ENCODE results near the gene CCDC3. TPM values are rescaled to one million over a fixed set of nuclear protein-coding genes. Genes with fewer than 3 reads are reported as not detected.
A peak's percentile ranks its signal among the peaks of the same experiment; 100 is the strongest.

The CCDC3 gene
- total RNA-seq, 1 donor: 0.43 TPM

DNA sequence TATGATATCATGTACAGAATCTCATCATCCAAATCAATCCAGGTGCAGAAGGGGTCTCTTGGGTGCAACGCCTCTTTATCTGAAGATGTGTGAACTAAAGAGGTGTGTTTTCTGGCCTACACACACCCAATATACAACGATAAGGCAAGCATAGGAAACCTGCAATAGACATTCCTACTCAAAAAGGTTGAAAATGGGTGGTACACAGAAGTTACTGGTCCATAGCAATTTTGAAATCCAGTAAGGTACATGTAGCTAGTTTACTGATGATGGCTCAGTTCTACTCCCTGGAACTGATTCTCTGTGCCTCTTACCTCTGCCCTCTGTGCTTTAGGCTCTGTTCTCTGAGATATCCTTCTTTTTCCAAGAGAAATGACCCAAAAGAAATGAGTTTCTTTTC lies 22.2 kb upstream of the CCDC3 start:
- TF ChIP-seq, protein P1, sequence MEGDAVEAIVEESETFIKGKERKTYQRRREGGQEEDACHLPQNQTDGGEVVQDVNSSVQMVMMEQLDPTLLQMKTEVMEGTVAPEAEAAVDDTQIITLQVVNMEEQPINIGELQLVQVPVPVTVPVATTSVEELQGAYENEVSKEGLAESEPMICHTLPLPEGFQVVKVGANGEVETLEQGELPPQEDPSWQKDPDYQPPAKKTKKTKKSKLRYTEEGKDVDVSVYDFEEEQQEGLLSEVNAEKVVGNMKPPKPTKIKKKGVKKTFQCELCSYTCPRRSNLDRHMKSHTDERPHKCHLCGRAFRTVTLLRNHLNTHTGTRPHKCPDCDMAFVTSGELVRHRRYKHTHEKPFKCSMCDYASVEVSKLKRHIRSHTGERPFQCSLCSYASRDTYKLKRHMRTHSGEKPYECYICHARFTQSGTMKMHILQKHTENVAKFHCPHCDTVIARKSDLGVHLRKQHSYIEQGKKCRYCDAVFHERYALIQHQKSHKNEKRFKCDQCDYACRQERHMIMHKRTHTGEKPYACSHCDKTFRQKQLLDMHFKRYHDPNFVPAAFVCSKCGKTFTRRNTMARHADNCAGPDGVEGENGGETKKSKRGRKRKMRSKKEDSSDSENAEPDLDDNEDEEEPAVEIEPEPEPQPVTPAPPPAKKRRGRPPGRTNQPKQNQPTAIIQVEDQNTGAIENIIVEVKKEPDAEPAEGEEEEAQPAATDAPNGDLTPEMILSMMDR (IDR thresholded peaks at IDR 0.05; ENCODE audit: insufficient read depth, low read depth, low read length): no peak
- DNase-seq (ENCODE audit: low read depth): no peak
- no peak overlapping the region for H3K4me3 ChIP-seq (ENCODE audit: low read depth, low read length)

DNA sequence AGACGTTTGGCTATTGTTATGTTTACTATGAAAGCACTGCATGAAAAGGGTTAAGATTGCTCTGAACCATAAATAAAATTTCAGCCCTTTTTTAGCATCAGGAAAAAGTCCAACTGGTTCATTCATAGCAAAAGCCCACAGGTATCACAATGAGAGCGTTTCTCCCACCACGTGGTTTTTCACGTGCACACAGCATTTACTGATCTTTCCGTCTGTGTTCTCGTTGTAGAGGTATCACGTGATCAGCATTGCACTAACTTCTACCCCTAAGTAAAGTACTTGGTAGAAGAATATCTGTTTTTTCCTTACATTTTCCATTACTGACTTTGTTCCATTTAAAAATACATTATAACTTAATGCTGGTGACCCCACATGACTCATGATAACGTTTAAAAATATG lies 17.8 kb upstream of the CCDC3 start:
- DNase-seq (ENCODE audit: low read depth): no peak
- TF ChIP-seq, protein P1 (IDR thresholded peaks at IDR 0.05; ENCODE audit: insufficient read depth, low read depth, low read length): no peak

DNA sequence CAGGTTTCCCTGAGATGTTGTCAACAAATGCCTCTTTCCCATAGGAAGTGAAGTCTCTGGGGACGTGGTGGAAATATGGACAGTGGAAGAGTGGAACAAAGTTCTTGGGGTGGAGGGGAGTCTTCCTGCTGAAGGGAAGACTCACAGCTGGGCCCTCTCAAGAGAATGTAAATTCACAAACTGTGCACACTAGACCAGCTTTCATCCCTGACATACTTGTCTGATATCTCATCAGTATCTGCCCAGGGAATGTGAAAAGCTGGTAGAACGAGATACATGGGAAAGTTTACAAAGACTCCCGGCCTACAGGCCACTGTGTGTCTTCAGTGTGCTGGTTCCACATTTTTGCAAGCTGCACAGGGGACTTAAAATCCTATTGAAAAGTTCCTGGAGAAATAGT lies 16.7 kb upstream of the CCDC3 start:
- TF ChIP-seq, protein P1 (IDR thresholded peaks at IDR 0.05; ENCODE audit: insufficient read depth, low read depth, low read length): no peak
- DNase-seq (ENCODE audit: low read depth): peak; percentile 91

More for the DNA sequence above, 17.8 kb upstream of the CCDC3 start:
- H3K4me3 ChIP-seq (ENCODE audit: low read depth, low read length): no peak overlapping the region

DNA sequence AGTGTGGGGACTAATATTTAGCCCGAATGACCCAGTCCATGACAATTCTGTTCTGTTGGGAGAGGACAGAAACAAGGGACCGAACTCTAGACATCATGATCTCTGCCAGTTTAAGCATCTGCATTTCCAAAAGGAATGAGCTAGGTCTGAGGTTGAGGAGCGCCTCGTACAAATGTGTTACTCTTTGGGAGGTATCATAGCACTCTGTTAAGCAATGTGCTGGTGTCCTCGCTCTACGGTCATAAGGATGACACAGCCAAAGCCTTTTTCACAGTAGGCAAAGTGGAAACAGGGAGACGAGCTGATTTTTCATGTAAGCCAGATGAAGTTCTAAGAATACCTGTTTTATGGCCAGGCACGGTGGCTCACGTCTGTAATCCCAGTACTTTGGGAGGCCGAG lies 15.4 kb upstream of the CCDC3 start:
- DNase-seq (ENCODE audit: low read depth): no peak
- no peak overlapping the region for H3K4me3 ChIP-seq (ENCODE audit: low read depth, low read length)
- TF ChIP-seq, protein P1 (IDR thresholded peaks at IDR 0.05; ENCODE audit: insufficient read depth, low read depth, low read length): no peak

More for the DNA sequence above, 16.7 kb upstream of the CCDC3 start:
- H3K4me3 ChIP-seq (ENCODE audit: low read depth, low read length): no peak overlapping the region

DNA sequence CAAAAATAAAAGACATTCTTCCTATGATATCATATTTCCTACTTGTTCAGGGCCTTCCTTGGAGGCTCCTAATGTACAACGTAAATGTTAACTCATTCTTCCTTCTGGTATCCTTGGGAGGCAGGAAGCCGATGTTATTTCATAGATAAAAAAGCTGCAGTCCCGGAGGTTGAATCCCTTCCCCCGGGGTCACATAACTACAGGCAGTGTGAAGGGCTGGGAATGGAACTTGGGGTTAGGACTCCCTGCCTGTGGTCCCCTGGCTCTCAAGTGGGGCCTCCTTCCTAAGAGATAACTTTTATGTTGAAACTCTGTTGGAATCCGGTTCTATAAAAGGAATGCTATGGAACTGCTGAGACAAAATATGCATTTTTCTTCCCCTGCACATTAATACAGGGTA lies 14.9 kb upstream of the CCDC3 start:
- no peak overlapping the region for H3K4me3 ChIP-seq (ENCODE audit: low read depth, low read length)
- DNase-seq (ENCODE audit: low read depth): peak; percentile 94
- TF ChIP-seq, protein P1 (IDR thresholded peaks at IDR 0.05; ENCODE audit: insufficient read depth, low read depth, low read length): no peak

DNA sequence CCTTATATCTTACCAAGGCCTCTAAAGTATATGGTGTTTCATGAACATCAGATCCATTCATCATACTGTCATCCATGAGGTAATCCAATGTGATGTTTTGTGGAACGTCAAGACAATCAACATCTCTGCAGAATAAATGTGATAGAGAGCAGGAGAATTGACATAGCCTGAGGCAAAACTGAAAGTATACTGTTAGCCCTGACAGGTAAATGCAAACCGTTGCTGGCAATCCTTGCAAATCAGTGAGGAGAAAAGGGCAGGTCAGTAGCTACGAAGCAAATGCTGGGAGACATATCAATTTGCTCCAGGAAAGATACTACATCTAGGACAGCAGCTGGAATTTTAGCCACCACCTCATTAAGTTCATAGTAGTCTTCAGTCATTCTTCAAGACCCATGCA lies 4.5 kb upstream of the CCDC3 start:
- no peak overlapping the region for H3K4me3 ChIP-seq (ENCODE audit: low read depth, low read length)
- TF ChIP-seq, protein P1 (IDR thresholded peaks at IDR 0.05; ENCODE audit: insufficient read depth, low read depth, low read length): no peak
- DNase-seq (ENCODE audit: low read depth): no peak

DNA sequence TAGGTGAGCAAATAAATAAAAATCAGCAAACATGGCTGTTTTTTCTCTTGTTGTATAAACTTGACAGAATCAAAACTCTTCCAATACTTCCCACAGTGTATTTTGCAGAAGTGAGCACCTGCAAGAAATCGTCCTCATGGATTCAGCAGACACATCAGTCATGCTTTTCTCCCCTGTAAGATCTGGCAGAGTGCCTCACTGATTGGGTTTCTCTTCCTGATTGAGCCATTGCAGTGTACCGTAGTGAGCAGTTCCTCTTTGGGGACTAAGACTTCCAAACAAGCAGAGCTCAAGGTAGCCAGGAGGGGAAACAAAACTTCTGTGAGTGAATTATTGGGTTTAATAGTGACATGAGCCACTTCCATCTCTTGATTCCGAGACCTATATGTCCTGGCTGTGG lies 2.2 kb upstream of the CCDC3 start:
- H3K4me3 ChIP-seq (ENCODE audit: low read depth, low read length): no peak overlapping the region
- DNase-seq (ENCODE audit: low read depth): no peak
- TF ChIP-seq, protein P1 (IDR thresholded peaks at IDR 0.05; ENCODE audit: insufficient read depth, low read depth, low read length): no peak
